ENCODE data around the gene ZSWIM5. TPM values are rescaled to one million over a fixed set of nuclear protein-coding genes. Genes with fewer than 3 reads are reported as not detected.
"Not testable (repeated sequence)": the region's sequence is repeated elsewhere in the genome, so short reads cannot be mapped to it uniquely, and the experiment has no call there.

ZSWIM5 gene
- total and polyA plus RNA-seq, 11 donors: 0.19 to 1.7 (median 0.81) TPM

- Histone ChIP-seq H3K27ac (no peak overlapping the region), H3K9me3 (no peaks in the 10 kb centered on the region), H3K36me3 (peaks cover 0 to 71% (median 69%) of the 10 kb centered on the region in 9 donors), H3K4me1 (peaks cover 0 to 15% (median 0%) of the 10 kb centered on the region in 12 donors), H3K4me3 (no peak overlapping the region), H3K27me3 (no peaks in the 10 kb centered on the region)
- intact Hi-C loops (cut with DNase I): loop anchor here in 3 of 10 donors (10.0 kb wide), 2 partner anchors 169 to 209 kb away; no protein-coding TSS in a partner anchor
- 90 to 97% (median 92%) methylated on average over 7 to 14 of the region's 14 CpGs for whole genome bisulfite sequencing, 4 donors
- TF ChIP-seq CTCF (IDR thresholded peaks at IDR 0.05) (no peak), POLR2A (IDR thresholded peaks at IDR 0.05) (no peak)
- DNase-seq (no peak), ATAC-seq (no peak)
These were observed 202.7 kb downstream of the ZSWIM5 start for GRCh38 chr1:45003741-45004140.

- H3K27me3 ChIP-seq: no peaks in the 10 kb centered on the region
- intact Hi-C loops (cut with DNase I): loop anchor here in 3 of 10 donors (10.0 kb wide), 2 partner anchors 168 to 208 kb away; no protein-coding TSS in a partner anchor
- no peak for ATAC-seq
- DNase-seq: no peak
- TF ChIP-seq POLR2A (IDR thresholded peaks at IDR 0.05) (no peak), CTCF (IDR thresholded peaks at IDR 0.05) (no peak)
- H3K36me3 ChIP-seq: peaks cover 0 to 63% (median 61%) of the 10 kb centered on the region in 9 donors
- no peak overlapping the region for H3K4me3 ChIP-seq
- no peaks in the 10 kb centered on the region for H3K9me3 ChIP-seq
- 89 to 92% (median 91%) methylated on average over 7 to 17 of the region's 17 CpGs for WGBS, 4 donors
- no peak overlapping the region for H3K27ac ChIP-seq
- H3K4me1 ChIP-seq: peaks cover 0 to 13% (median 0%) of the 10 kb centered on the region in 12 donors
These were observed 203.5 kb downstream of the ZSWIM5 start for GRCh38 chr1:45002650-45003645.

GRCh38 chr1:45001576-45001975 lies 204.8 kb downstream of the ZSWIM5 start:
- ATAC-seq, H3K27me3 ChIP-seq, H3K9me3 ChIP-seq, DNase-seq, H3K4me3 ChIP-seq: not testable (repeated sequence)
- intact Hi-C loops (cut with DNase I): loop anchor here in 3 of 10 donors (10.0 kb wide), 2 partner anchors 167 to 207 kb away; no protein-coding TSS in a partner anchor
- Histone ChIP-seq H3K4me1 (peaks cover 0 to 13% (median 0%) of the 10 kb centered on the region in 12 donors), H3K36me3 (peaks cover 0 to 49% (median 47%) of the 10 kb centered on the region in 9 donors), H3K27ac (peak overlapping the region in 1 of 12 donors; percentile 25)
- WGBS, 4 donors: 88 to 91% (median 90%) methylated on average over 7 to 8 of the region's 8 CpGs

- TF ChIP-seq POLR2A (IDR thresholded peaks at IDR 0.05) (no peak), CTCF (IDR thresholded peaks at IDR 0.05) (no peak)
- 69 to 77% (median 75%) methylated on average over 7 of the region's 7 CpGs for WGBS, 4 donors
- Histone ChIP-seq H3K9me3 (no peaks in the 10 kb centered on the region), H3K27me3 (no peaks in the 10 kb centered on the region), H3K27ac (peak overlapping the region in 1 of 12 donors; percentile 25), H3K36me3 (peaks cover 0 to 45% (median 42%) of the 10 kb centered on the region in 9 donors), H3K4me3 (no peak overlapping the region), H3K4me1 (peaks cover 0 to 13% (median 0%) of the 10 kb centered on the region in 12 donors)
- intact Hi-C loops (cut with DNase I): loop anchor here in 3 of 10 donors (10.0 kb wide), 2 partner anchors 166 to 206 kb away; no protein-coding TSS in a partner anchor
- DNase-seq (no peak), ATAC-seq (peak in 3 of 4 donors; percentile 32 to 75 (median 44))
These were observed 205.4 kb downstream of the ZSWIM5 start for GRCh38 chr1:45001011-45001481.
